GM18502 (cell line): ENCODE results near the gene AGAP3.

Experiments used
- ATAC-seq: cut with Tn5 transposase; IDR thresholded peaks from one replicate; pipeline ENCODE4 v1.9.1; 2021; ENCODE audit warnings: mild to moderate bottlenecking; ENCODE audit not compliant: unreplicated experiment, poor library complexity

AGAP3 gene

DNA sequence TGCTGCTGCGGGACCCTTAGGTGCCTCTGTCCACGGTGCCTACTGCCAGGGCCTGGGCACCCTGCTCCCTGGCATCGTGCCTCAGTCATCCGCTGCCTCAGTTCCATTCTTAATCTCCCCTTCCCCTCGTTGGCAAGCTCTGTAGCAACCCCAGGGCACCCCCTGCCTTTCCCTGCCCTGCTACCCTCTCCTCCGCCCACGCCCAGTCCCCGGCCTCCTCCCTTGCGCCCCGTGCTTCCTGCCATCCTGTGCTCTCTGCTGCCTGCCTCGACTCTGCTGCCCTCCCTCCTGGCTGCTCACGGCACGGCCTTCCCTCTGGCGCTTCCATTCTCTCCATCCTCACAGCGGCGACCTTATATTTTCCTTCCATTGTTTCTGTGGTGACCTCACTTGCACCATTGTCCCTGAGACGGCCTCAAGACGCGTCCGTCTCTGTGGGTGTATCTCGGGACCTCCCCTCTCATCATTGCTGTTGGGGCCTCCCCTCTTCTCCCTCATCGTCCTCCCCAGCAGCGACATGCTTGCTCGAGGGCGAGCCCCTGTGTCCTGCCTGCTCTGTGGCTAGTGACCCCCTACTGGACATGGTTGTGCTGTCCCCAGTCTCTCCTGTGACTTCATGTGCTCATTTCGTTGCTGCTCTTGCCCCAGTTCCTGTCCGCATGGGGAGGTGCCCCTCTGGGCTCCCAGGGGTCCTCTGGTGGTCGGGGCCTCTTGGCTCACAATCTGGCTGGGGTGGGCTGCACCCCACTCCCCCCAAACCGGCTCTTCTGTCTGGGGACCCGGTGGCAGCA lies 35.3 kb downstream of the AGAP3 start:
- no peak for ATAC-seq

DNA sequence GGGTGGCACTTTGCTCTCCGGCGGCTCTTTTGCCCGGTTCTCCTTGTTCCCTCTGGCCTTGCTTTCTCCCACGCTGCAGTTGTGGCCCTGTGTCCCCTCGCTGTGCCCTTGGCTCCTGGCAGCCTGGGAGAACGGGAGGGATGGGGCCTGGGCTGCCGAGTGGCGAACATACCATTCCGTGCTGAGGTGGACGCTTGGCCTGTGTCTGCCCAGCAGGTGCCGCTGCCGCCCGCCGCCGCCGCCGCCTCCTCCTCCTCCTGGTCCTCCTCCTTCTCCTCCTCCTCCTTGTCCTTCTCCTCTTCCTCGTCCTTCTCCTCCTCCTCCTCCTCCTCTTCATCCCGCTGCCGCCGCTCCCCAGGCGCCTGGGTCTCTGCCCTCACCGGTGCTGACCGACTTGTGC lies 36.0 kb downstream of the AGAP3 start:
- no peak for ATAC-seq

DNA sequence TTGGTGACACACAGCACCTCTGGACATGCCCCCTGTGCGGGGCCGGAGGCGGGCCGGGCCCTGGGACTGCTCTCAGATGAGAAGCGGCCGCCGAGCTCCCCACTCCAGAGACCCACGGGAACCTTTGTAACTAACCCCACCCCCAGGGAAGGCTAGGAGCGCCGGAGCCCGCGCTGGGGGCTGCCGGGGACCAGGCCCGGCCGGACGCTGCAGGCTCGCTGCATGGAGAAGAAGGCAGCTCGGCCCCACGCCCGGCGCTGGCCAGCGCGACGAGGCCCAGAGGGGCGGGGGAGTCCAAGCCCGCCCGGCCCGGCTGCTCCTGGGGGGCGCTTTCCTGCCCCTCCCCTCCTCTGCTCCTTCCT lies 36.5 kb downstream of the AGAP3 start:
- ATAC-seq = no peak

DNA sequence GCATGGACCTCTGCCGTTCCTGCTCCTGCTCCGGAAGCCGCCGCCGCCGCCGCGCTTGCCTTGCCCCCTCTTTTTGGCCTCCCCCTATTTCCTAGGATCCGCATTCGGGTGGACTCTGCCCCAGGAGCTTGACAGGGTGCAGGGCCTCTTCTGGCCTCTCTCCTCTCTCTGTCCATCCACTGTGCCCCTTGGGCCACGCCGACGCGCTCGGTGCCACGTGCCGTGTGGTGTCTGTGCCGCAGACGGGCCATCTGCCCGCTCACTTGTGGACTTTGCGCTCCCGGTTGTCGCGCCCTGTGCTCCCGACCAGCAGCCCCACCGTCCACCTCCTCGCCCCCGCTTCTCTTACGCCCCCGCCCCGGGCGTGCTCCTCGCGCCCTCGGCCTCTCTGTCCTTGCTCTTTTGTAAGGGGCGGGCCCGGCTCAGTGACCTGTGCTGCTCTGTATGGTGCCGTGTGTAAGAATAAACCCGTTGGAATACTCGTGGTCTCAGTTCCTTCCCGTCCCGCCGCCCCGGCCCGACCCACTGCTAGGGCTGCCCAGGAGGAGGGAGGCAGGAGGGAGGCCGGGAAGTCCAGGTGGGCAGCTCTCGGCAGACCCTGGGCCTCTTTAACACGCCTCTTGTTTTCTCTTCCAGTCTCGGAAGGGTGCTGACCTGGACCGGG lies 37.0 kb downstream of the AGAP3 start:
- no peak for ATAC-seq

DNA sequence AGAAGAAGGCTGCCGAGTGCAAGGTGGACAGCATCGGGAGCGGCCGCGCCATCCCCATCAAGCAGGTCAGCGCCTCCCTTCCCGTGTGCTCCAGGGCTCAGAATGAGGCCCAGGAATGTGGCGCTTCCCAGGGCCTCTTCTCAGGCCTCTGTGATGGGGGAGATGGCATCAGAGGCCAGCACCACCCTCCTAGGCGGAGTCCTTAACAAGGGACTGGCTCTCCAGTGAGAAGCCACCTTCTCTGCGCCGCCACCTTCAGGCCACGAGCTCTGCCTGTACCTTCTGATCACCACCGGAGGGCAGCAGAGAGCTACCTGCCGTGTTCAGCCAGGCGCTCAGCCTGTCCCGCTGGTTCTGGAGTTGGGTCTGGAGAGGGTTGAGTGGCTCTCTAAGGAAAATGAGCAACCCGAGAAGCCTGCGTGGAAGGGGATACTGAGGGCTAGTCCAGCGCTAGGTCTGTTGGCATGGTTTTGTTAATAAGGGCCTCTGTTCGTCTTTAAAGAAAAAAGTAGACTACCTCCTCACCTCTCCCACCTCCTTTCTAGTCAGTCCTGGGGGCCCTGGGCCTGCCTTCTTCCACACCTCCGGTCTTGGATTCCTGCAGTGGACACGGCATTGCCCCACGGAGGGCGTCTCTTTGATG lies 37.7 kb downstream of the AGAP3 start:
- ATAC-seq = peak; percentile 91

DNA sequence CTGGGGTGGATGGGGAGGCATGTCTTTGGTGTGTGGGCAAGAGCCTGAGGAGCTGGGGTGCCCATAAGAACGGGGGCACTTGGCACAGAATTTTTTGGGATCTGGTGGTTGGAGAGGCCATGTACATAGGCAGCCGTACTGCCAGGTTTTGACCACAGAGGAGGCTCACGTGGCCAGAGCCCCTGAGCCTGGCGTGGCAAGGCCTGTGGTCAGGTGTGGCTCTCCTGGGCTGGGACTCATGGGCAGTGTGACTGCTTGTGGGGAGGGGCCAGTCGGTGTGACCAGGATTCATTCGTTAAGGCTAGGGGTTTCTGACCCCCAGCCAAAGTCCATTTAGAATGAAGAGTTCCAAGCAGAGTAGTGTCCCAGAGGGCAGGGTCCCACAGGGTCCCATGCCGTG lies 38.2 kb downstream of the AGAP3 start:
- ATAC-seq = no peak

DNA sequence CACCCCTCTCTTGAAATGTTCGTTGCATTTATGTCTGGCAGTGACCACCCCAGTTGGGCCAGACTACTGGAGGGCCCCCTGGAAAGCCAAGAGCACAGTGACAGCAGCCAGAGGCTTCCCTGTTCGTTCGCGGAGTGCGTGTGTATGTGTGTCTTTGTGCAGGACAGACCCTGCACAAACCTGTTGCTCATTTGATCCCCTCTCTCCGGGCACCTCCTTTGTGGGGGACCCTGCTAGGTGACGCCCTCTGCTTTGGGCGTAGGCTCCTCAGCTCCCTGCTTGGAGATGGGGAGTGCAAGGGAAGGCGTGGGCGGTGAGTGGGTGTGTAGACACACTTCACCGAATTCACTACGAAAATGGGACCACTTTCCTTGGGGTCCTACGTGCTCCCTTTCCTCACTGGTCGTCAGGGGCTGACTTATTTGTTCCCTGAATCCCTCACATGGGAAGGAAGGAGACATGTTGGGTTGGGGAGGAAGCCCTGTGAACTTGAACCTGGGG lies 38.7 kb downstream of the AGAP3 start:
- ATAC-seq = no peak

DNA sequence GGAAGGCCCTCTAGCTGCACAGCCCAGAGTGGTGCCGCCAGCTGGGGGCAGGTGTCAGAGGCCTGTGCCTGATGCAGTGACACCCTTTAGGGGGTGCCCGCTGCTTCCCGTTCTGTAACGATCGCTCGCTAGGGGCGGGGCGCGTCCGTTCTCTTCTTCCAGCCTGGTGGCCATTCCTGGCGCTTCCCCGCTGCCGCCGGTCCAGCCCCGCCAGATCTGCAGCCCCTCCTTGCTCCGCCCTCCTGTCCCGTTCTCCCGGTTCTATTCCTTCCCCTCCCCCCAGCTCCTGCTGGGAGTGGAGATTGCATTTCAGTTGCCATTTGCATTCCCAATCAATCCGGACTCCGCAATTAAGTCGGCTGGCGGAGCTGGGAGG lies 39.2 kb downstream of the AGAP3 start:
- ATAC-seq = no peak

DNA sequence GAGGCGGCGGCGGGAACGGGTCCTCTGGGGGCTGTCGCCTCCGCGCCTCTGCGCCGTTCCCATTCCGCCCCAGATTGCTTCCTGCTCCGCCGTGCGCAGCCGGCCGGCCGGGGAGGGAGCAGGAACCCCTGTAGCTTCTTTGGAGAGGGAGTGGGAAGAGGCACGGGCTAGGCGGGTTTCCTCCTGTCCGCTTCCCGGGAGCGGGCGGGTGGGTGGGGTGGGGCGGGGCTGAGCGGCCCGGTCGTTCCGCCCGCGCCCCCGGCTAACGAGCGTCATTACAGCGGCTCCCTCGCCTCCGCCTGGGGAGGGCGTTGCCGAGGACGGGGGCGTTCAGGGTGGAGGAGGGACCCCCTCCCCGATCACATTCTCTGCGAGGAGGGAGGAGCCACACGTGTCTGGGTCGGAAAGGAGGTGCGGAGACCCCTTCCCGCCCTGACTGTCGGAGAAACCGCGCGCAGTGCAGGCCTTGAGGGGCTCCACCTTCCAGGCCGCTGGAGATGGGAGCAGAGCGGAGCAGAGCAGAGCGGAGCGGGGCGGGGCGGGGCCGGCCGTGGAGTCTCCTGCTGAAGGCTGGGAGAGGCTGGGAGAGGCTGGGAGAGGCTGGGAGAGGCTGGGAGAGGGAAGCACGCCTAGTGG lies 39.7 kb downstream of the AGAP3 start:
- ATAC-seq = no peak

DNA sequence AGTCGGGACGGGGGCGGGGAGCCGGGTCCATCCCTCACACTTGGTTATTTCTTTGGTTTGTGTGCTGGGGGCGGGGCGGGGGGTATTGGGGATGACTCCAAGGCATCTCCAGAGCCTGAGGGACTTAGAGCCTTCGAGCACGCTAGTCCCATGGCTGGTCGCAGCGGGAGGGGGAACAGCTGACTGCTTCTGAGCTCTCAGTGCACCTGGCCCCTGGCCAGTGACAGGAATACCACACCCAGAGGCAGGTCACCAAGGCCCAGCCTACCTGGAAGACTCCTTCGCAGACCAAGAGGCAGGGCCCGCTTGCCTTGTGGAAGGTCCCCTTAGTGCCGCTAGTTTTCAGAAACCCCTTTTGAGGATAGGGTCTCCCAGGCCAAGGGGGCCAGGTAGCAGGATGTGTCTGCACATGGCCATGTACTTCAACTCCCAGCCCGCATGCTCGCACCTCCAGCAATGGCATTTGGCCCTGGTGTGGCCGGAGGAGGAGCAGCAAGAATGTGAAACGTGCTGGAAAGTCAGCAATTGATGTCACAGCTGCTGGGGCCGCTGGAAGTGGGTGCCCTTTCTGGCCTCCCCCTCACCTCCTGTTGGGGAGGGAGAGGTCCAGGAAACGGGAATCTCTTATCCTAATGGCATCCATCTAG lies 40.3 kb downstream of the AGAP3 start:
- no peak for ATAC-seq

DNA sequence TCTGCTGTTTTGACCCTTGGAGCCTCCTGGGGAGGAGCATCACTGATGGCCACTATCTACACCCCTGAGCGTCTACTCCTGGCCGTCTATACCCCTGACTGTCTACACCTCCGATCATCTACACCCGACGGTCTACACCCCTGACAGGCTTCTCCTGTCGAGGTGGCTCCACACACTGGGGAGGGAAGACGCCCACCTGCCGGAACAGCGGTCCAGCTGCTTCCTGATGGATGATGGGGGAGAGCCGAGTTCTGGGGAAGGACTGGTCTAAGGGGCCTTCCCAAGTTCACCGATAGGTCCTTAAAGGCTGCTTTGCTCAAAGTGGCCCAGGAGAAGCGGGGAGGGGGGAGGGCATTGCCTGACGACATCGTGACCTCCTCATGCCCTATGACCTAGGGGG lies 41.9 kb downstream of the AGAP3 start:
- no peak for ATAC-seq

DNA sequence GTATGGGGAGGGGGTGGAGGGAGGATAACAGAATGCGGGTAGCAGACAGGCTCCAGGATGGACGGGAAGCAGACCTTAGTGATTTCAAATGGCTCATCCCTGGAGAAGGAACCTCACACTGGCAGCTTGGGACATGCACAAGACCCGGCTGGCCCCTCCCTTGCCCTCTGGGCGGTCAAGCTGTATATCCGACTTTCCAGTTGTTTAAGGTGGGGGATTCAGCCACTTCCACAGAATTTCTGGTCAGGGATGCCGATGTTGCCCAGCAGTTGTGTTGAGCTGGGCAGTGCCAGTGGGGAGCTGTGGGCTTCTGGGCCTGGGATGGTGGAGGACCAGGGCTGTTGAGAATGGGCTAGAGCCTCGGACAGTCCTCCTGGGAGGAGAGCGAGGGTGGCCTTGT lies 42.4 kb downstream of the AGAP3 start:
- no peak for ATAC-seq

DNA sequence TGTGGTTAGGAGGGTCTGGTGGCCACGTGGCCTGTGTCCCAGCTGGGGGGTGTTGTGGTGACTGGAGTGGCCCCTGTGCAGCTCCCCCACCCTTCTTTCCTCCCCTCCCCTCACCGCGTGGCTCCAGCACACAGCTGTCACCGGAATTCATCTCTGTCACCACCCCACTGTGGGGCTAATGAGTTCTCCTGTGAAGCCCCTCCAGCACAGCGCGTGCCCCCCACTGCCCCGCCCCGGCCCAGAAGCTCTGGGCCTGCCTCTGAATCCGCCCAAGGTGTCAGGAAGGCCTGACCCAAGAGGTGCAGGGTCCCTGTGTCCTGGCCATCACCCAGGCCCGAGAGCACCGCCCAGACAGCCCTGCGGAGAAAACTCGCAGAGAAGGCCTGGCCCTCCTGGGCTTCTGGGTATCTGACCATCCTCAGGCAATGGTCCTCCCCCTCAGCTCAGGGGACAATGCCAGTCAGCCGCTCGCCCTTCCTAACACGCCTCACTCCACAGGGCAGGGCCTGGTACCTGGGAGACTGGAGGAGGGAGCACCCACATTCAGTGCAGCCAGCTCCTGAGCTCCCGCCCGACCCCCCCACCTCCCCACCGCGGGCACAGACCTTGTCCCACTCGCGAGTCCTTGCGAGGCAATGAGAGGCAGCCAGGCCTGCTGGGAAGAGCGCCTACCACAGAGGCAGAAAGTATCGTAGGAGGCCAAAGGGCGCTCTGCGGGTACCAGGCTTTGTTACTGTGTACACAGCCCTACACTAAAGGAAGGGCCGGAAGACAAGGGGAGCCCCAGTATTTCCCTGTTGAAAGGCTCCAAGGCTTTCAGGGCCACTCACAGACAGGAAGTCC lies 43.1 kb downstream of the AGAP3 start:
- ATAC-seq = no peak

DNA sequence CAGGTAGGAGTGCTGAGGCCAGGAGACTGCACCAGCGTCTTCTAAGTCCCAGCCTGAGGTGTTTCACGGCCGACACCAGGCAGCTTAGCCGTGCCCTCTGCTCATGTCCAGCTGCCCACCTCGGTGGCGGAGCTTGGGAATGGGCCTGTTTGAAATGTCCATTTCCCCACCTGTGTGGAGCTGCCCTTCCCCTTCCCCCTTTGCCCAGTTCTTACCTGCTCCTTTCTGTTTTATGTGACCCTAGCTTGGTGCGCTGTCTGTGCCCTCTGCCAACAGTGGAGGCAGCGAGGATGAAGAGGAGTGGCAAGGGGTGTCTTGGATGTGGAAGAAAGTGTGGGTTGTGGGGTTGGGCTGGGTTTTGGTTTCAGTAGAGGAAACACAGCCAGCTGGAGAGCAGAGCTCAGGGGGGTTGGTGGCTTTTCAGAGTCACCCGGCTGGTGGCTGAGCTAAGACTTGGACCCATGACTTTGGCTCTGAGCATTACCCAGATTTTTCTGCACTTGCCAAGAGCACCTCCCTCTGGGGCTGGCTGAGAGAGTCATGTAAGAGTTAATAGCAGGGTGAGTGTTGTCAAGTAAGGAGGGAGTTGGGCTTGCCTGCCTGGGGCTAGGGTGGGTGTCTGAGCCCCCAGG lies 43.8 kb downstream of the AGAP3 start:
- ATAC-seq = no peak

DNA sequence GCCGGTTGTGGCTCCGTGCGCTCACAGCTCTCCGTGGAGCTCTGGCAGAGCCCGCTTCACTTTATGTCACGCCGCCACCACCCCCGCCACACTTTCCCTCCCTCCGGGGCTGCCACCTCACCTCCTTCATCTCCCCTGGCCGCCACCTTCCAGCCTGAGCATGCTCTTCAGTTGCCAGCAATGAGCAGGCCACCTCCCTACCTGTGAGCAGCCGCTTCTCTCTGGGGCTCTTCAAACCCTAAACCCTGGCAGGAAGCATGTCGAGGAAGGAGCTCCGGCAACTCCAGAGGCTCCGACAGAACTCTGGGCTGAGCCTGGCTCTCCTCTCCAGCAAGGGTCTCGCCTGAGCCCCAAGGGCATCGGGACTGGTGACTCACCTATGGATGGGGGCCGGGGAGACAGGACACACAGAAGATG lies 44.5 kb downstream of the AGAP3 start:
- no peak for ATAC-seq

DNA sequence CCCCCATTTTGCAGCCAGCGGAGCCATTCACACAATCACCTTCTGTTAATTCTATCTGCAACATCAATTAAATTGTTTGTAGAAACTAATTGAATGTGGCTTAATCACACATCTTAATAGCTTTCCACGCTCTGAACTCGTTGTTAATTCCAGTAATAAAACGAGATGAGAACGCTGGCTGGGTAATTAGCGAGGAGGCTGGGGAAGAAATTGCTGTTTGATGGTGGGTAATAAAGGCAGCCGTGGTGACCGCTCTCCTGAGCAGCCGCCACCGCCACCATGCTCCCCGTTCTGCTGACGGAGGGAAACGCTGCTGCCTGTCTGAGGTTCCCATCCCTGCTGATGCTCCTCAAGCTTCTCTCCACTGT lies 44.9 kb downstream of the AGAP3 start:
- ATAC-seq = no peak

DNA sequence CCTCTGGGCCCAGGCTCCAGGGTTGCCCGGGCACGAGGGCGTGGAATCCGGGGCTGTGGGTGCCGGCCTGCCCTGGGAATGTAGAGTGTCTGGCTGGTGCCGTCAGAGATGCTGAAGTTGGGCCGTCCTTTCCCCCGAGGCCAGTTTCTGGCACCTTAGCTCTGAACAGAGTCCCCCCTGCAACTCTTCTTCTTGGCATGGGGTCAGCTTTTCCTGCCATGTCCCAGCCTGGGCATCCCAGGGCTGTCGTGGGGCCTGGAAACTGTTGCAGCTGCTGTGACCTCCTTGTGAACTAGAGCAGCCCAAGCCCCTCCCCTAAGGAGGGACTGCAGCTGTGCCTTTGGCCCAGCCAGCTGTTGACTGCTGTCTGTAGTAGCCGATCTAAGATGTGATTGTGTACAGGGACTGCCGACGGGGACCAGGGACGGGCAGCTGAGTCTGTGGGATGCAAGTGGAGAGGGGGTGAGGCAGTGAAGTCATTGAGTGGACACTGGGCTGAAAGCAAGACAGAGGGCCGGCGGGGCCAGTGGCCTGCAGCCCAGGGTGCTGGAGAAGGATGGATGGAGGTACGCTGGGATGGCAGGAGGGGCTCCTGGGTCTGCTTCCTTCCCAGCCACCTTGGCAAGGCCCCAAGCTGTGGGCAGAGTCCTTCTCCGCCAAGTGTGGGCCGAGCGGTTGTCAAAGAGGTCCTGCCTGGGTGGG lies 45.5 kb downstream of the AGAP3 start:
- ATAC-seq = no peak

DNA sequence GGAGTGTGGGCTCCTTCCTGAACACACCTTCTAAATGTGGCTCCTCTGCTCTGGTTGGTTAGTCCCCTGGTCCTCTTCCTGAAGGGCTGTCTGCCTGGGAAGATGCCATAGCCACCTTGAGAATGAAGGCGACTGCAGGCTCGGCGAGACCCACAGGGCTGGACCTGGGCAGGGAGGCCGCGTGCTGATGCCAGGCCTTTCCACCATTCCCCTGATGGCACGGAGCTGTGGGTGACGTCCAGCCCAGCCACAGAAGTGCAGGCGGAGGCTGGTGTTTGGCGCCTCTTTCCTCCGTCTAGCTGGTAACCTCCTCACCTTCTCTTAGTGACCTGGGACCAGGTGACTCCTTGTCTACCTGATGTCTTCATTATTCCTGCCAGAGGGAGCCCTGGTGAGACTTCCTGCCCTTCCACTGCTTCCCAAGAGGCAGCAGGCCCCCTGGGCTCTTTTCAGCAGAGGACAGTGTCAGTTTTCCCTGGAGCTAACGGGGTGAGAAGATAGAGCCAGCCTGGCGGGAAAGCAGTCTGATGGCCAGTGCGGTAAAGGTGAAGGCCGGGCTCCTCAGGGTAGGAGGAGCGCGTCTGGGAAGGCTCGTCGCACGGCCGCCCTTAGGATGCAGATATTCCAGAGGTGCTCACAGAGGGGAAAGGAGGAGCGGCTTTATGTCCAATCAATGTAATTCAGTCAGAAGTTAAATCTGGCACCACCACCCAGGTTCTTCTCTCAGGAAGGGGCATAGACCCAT lies 46.4 kb downstream of the AGAP3 start:
- no peak for ATAC-seq
